ENCODE measurements around the gene TNS4. TPM values are rescaled to one million over a fixed set of nuclear protein-coding genes. Genes with fewer than 3 reads are reported as not detected.

The TNS4 gene
- total RNA-seq, 1 experiment from 2014 or later = 0.59 TPM

DNA sequence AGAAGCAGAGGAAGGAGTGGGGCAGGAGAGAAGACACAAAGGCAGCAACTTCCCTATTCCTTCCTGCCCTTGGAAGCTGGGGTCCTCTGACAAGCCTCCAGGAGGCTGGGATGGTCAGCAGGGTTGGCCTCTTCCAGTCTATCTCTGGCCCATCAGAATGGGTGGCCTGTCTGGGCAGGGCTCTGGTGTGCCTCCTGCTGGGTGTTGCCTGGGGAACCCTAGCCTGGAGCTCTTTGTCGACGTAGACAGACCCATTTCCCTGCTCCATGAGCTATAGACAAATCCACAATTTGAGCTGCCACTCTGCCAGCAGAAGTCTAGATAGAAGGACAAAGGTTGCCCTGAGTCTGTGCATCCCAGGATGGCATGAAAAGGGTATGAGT, 46.8 kb downstream of the TNS4 start:
- no peak for DNase-seq
- Histone ChIP-seq H3K14ac (ENCODE audit: insufficient read depth, low read length) (no peak overlapping the region), H2AK5ac (ENCODE audit: insufficient read length, low read length) (no peak overlapping the region), H2BK120ac (ENCODE audit: low read depth, low read length, poor library complexity, severe bottlenecking) (no peak overlapping the region), H3K9me3 (ENCODE audit: control insufficient read depth, low read depth, low read length) (no peaks in the 10 kb centered on the region), H4K8ac (replicated peaks; ENCODE audit: insufficient read length, low read depth, low read length) (no peak overlapping the region), H3K23me2 (ENCODE audit: insufficient read length, low read depth, low read length, poor library complexity, severe bottlenecking) (no peaks in the 10 kb centered on the region), H2BK15ac (ENCODE audit: low read depth, low read length) (no peak overlapping the region), H3K9ac (ENCODE audit: extremely low read depth, insufficient read length, low read length) (no peak overlapping the region), H2BK12ac (ENCODE audit: insufficient read length, low read depth, low read length) (no peak overlapping the region), H3K18ac (ENCODE audit: insufficient read length, low read depth, low read length) (no peak overlapping the region), H3K79me1 (ENCODE audit: insufficient read depth, low read depth, low read length, poor library complexity, severe bottlenecking) (no peaks in the 10 kb centered on the region), H3K27ac (ENCODE audit: insufficient read length, low read depth, low read length) (no peak overlapping the region), H4K20me1 (ENCODE audit: control insufficient read depth, insufficient read depth, insufficient read length) (peaks cover 2% of the 10 kb centered on the region), H3T11ph (ENCODE audit: low read length) (no peak overlapping the region), H3K27me3 (ENCODE audit: insufficient read depth, low read length) (no peaks in the 10 kb centered on the region), H3K4ac (ENCODE audit: low read depth, low read length) (no peak overlapping the region), H4K5ac (ENCODE audit: insufficient read length, low read depth, low read length) (no peak overlapping the region), H2BK20ac (ENCODE audit: low read depth, low read length, poor library complexity, severe bottlenecking) (no peak overlapping the region), H3K4me2 (ENCODE audit: insufficient read depth, insufficient read length, low read length) (no peak overlapping the region), H3K4me1 (ENCODE audit: insufficient read depth, low read length) (0 out of 2 replicates have a peak, but pooled peaks cover 3% of the 10 kb centered on the region), H2AFZ (ENCODE audit: low read length) (no peak overlapping the region), H3K56ac (ENCODE audit: insufficient read length, low read depth, low read length) (no peak overlapping the region), H3K79me2 (ENCODE audit: insufficient read depth, low read length) (no peaks in the 10 kb centered on the region; the same call in 1 of the 2 replicates), H3K23ac (ENCODE audit: insufficient read length, low read depth, low read length) (no peak overlapping the region), H2BK5ac (ENCODE audit: insufficient read length, low read length) (no peak overlapping the region), H4K91ac (ENCODE audit: insufficient read length, low read depth, low read length) (no peak overlapping the region)
- peaks cover 39 to 46% (median 42%) of the 10 kb centered on the region in 3 experiments; a peak in 6 of 7 replicates for H3K36me3 Mint-ChIP-seq (ENCODE audit: insufficient read depth in 1 of 3, low read depth in 3 of 3)
- H3K4me3 Mint-ChIP-seq = no peak overlapping the region
- H3K9me3 Mint-ChIP-seq = no peaks in the 10 kb centered on the region
- peaks cover 23% of the 10 kb centered on the region in 2 experiments for H3K4me1 Mint-ChIP-seq
- no peaks in the 10 kb centered on the region for H3K27me3 Mint-ChIP-seq (ENCODE audit: low read depth)
- TF ChIP-seq, protein P1, sequence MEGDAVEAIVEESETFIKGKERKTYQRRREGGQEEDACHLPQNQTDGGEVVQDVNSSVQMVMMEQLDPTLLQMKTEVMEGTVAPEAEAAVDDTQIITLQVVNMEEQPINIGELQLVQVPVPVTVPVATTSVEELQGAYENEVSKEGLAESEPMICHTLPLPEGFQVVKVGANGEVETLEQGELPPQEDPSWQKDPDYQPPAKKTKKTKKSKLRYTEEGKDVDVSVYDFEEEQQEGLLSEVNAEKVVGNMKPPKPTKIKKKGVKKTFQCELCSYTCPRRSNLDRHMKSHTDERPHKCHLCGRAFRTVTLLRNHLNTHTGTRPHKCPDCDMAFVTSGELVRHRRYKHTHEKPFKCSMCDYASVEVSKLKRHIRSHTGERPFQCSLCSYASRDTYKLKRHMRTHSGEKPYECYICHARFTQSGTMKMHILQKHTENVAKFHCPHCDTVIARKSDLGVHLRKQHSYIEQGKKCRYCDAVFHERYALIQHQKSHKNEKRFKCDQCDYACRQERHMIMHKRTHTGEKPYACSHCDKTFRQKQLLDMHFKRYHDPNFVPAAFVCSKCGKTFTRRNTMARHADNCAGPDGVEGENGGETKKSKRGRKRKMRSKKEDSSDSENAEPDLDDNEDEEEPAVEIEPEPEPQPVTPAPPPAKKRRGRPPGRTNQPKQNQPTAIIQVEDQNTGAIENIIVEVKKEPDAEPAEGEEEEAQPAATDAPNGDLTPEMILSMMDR (conservative IDR thresholded peaks at IDR 0.05) = no peak
- H3K27ac Mint-ChIP-seq = no peak overlapping the region
- no CpG with 5 or more reads among the region's 2 CpGs for WGBS (ENCODE audit: extremely low coverage, insufficient read length, low lambda C conversion rate)
